Measurements from ENCODE around the gene ELMO1.

Gene ELMO1

DNA sequence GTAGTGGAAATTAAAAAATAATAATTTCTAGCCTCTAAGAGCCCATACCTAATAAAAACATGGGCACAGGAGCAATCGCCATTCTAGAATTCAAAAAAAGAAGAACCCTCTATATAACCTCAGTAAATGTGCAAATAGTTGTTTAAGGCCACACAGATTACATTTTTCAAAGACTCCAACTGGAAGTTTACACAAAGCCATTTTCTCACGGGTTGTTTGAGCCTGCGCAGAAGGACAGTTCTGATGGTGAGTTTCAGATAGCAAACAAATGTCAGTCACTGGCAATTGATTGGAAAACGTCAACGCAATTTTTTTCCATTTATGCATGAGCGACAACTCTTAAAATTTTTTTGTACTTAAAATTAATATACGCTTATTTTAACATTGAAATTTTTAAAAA, 23.0 kb upstream of the ELMO1 start:
- DNase-seq (ENCODE audit: low read depth in 1 of 2, low spot score in 1 of 2): no peak

DNA sequence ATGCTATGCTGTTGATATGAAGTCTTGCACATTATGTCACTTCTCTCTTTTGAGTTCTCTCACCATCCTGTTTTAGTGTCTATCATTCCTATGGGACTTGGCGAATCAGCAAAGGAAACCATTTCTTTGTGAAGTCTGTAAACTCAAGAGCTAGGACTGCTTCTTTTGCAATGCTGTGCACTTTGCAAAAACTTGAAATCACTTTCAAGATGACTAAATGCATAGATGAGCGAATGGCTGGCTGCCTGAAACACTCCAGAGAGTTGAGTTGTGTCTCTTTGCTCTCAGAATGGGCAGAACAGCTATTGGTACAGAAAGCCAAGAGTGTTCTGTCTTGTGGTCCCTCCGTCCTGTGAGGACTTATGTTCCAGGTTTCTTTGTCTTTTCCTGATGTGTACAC, 18.3 kb upstream of the ELMO1 start:
- no peak for DNase-seq (ENCODE audit: low read depth in 1 of 2, low spot score in 1 of 2)

DNA sequence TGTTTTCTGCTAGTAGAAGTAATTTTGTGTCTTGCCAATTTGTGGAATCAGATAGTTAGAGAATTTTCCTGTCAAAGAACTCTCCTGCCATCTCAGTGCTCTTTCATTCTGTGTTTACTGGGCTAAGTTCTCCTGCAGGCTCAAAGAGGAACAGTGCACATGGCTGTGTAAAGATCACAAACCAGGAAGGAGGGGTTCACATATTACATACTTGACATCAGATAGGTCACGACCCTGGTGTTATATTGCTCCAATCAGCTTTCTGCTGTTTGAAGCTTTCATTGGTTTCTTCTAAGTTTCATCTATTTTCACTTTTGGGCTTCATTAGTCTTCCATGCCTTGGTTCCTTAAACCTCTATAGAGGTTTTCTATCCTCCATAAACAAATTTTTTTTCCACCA, 13.5 kb upstream of the ELMO1 start:
- no peak for DNase-seq (ENCODE audit: low read depth in 1 of 2, low spot score in 1 of 2)

DNA sequence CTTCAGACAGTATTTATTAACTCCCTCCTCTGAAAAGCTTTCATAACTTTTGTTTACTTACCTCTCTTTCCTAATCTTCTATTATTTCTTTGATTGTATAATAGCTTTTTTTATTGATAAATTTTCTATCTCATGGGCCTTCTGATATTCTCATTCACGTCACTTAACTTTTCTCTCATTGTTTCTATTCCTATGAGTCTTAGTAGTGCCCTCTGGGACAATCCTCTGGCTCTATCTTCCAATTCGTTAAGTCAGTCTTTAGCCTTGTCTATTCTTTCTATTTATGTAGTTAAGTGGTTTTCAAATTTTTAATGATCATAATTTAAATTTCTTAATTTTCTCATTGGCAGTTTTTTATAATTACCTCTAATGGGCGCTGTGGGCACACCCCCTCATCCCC, 6.4 kb upstream of the ELMO1 start:
- no peak for DNase-seq (ENCODE audit: low read depth in 1 of 2, low spot score in 1 of 2)

DNA sequence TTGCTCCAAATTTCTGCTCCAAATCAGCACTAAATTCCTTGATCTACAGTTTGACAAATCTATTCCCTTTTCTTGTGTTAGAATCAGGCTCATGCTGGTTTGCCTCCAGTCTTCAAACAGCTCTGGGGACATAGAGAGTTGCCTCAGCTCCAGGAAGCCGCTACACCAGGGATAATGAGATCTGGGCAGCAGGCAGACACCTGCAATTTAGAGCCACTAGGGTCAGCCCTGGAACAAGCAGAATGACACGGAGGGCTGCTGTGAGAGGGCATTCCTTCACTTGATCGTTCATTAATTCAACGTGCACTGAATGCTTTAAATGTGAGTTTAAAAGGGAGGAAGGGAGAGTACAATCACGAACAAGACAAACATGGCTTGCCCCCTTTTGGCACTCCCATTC, 3.7 kb upstream of the ELMO1 start:
- no peak for DNase-seq (ENCODE audit: low read depth in 1 of 2, low spot score in 1 of 2)

DNA sequence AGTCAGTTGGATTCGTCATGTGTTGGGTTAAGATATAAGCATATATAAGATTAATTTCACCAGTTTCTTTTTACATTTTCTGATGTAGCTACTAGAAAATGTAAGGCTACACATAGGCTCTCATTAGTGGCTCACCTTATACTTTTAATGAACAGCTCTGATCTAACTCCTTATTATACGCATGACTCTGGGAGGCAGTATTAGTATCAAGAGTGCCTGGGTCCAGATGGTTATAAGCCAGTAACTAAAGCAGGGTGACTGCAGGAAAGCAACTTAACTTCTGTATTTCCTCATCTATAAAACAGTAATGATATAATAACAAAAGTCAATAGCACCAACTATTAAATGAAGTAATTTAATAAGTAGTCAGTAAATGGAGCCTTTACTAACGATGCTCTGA, 1.4 kb upstream of the ELMO1 start:
- no peak for DNase-seq (ENCODE audit: low read depth in 1 of 2, low spot score in 1 of 2)

DNA sequence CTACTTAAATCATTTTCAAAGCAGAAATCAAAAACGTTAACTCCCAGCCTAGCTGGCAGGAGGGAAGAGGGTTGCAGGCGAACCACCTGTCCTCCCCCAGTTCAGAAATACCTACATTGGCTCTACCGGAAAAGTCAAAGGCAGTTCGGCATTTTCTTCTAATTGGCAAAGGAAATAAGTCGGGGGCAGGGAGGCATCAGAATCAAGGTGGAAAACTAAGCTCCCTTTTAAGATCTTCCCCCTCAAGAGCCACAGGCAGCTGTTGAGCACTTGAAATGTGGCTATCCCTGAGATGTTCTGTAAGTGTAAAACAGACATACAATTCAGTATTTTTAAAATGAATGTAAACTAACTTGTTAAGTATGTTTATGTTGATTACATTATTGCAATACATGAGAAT, 957 bp upstream of the ELMO1 start:
- DNase-seq (ENCODE audit: low read depth in 1 of 2, low spot score in 1 of 2): no peak

DNA sequence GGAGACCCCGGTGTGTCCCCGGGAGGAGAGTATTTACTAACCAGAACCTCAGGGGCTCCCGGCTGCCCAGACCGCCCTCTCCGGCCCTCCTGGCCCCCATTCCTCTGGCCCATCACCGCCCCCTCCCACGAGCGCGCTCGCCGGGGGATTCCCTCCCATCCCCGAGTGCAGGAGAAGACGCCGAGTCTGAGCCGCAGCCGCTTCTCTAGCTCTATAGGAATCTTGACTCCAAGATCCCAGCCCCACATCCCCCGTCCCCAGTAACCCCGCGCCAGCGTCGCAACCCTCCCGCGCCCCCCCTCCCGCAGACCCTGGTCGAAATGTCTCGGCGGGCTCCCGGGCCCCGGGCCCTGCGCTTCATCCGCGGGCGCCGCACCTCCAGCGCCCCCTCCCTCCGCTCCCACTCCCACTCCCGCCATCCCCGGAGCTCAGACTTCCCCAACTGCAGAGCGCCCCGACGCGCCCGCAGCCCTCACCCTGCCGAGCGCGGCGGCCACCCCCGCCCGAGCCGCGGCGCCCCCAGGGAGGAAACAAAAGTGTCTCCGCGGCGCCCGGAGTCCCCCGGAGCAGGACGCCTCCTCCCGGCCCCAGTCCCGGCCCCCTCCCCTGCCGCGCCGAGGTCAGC, 541 bp downstream of the ELMO1 start:
- DNase-seq (ENCODE audit: low read depth in 1 of 2, low spot score in 1 of 2): peak in 1 of 2 donors; percentile 29

DNA sequence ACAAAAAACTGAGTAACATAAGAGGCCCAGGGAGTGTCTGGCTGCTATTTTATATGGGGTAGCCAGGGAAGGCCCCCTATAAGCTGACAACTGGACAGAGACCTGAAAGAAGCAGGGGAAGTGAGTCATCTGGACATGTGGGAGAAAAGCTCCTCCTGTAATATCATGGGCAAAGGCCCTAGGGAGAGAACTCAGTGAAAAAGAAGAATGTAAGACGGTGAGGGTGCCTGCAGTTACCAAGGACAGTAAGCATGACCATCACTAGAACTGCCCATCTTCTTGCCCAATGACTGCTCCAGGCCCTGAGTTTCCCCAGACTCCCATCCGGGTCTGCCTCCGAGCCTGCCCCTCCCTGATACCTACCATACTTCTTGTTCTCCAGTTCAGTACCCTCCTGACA, 2.3 kb downstream of the ELMO1 start:
- DNase-seq (ENCODE audit: low read depth in 1 of 2, low spot score in 1 of 2): no peak

DNA sequence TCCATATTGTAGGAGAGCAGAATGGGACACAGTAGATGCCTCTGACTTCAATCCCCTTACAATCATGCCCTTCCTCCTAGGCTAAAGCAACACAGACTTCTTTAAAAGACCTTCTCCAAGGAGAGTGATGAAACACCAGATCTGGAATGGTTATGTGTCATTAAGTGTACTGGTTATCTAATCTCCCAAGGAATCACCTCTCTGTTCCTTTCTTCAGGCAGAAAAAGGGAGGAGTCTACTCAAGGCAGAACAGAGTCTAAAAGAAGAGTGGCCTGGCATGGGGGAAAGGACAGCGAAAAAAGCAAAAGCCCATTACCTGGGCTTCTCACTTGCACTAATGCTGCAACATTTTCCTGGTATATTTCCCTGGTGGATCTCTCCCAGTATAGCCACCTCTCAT, 2.9 kb downstream of the ELMO1 start:
- DNase-seq (ENCODE audit: low read depth in 1 of 2, low spot score in 1 of 2): no peak

DNA sequence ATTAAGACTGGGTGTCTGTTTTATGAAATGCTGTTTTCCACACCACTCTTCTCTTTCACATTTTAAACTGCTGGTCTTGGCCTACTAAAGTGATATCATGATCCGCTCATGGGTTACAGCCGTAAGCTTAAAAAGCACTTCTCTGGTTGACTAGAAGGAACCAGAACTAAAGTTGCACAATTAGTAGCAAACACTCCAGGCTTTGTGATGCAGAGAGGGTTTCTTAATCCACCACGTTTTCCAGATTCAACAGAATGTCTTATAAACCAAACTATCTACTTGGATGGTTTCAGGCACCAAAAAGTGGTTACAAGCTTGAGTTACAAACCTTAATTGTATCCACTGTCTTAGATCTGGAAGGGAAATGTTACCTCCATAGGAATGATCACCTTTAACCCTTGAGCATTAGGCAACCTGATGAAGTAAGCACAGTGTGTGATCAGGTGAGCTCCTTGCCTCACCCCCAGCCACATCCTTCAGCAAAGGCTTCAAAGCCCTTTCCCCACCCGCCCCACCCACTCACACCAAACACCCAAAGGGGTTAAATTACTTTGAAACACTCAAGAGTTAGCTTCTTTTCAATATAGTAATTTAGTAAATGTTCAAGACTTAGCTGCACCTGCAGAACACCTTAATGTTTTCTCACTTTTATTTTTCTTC, 3.5 kb downstream of the ELMO1 start:
- no peak for DNase-seq (ENCODE audit: low read depth in 1 of 2, low spot score in 1 of 2)

DNA sequence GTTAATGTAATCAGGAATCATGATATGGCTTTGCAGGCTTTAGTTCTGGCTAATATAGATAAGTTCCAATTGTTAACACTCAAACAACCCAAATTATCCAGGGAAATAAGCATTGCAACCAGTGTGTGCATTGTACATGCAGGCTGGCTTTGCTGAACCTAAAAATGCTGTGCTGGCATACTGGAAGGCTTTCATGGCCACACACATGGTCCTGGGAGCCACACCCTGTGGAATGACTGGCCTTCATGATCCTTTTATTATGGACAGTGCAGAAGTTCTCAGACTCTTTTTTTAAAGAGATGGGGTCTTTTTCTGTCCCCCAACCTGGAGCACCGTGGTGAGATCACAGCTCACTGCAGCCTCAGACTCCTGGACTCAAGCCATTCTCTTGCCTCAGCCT, 5.0 kb downstream of the ELMO1 start:
- DNase-seq (ENCODE audit: low read depth in 1 of 2, low spot score in 1 of 2): no peak

DNA sequence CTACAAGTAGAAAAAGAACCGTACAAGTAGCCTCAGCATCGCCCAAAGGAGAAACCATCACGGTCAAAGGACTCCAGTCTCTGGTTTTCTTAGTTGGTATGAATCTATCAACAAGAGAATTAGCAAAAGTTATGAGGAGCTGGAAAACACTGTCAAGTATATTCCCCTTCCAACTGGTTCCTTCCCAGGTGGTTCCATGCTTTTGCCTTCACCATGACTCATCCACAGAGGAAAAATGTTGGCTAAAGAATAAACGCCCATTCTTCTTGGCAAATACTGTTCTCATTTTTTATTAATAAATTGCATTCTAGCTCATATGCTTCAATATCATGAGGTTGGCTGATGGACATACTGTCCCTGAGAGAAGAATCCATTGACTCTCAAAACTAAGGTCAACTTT, 6.4 kb downstream of the ELMO1 start:
- DNase-seq (ENCODE audit: low read depth in 1 of 2, low spot score in 1 of 2): no peak

DNA sequence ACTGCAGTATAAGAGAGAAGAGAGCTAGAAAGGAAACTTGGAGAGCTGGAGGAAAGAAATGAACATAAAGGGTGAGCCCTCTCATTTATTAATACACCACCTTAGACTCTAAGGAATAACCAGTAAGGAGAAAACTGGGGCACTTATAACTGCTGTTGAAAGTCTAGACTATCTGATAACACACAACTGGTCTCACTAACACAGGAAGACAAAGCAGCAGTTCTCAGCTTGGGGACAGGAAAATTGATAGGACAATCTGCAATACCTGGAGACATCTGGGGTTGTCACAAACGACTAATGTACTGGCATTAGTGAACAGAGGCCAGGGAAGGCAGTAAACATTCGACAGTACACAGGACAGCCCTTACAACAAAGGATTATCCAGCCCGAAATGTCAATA, 6.8 kb downstream of the ELMO1 start:
- DNase-seq (ENCODE audit: low read depth in 1 of 2, low spot score in 1 of 2): no peak

DNA sequence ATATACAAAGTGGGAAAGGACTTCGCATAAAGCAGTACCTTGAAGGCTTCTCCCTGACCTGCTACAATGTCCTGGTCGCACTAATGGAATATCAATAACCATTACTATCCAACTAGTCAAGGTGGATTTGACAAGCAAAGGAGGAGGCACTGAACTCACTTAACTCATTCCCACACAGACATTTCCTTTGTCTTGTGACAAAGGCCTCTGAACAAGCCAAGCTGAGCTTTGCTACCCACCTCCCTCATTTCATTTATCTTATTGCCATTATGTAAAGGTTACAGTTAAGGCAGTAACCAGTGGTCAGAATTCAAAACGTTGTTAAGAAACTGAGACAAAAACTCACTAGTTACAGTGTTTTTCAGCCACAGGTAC, 7.3 kb downstream of the ELMO1 start:
- no peak for DNase-seq (ENCODE audit: low read depth in 1 of 2, low spot score in 1 of 2)

DNA sequence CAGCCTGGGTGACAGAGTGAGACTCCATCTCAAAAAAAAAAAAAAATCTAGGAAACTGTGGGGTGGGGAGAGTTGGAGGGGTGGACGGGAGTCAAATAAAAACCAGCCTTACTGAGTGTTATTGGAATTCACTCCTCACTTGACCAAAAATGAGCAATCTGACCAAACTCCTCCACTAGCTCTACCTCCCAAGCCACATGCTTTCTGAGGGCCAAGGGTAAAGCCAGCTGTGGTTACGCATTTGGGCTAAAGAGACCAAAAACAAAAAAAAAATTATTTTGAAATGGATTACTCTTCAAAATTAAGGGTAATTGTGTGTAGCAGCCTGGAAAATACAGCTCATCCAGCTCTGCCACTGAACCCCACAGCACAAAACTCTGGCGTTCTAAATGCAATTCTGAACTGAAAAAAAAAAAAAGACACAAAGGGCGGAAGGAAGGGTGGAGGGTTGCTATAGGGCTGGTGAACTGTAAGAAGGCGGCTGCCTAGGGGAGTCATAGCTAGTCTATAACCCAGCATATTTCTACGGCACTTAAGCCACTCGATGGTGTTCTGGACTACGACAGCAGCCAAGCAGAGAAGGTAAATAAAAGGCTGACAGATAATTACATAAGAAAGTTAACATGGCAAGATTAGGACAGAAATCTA, 7.8 kb downstream of the ELMO1 start:
- DNase-seq (ENCODE audit: low read depth in 1 of 2, low spot score in 1 of 2): no peak

DNA sequence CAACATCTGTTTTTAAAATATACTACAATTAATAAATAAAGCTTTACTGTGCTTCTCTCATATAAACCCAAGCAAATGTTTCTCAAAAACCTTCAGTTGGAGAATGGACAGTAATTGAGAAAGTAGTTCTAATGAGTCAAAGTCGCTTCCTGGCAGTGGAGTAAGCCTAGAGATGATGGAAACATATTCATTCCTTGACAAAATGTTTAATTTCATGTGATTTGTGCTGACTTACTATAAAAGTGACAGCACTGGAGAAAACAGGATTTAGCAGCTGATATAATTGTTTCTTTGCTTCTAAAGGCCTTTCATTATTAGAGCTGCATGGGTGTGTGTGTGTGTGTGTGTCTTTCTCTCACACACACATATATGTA, 9.0 kb downstream of the ELMO1 start:
- no peak for DNase-seq (ENCODE audit: low read depth in 1 of 2, low spot score in 1 of 2)

DNA sequence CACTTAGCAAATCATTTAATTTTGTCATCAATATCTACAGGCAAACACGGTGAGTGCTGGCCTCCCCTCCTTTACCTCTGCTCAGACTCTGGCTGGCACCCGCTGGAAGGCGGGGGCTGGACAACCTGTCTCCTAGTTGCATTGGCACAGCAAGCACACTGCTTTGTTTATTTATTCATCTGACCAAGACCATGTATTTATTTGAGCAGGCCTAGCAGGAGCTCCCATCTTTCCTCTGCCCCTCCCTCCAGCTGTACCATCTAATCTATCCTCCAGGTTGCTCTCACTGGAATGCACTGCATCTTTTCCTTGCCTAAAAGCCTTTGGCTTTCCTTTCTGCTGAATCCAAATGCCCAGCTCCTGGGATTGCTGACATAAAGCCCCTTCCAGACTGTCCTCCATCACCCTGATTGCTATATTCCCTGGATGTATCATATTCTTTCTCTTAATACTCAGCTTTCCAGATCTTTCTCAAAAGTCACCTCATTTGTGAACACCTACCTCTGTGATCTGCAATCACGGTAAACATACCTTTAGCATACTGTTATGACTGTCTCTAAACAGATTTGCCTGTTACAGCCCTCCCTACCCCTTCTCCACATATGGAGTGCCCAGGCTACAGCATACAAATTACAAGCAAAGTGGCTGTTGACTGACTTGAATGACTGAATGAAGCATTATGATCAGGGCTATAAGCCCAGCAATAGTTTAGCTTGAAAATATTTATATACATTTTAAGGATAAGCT, 9.6 kb downstream of the ELMO1 start:
- DNase-seq (ENCODE audit: low read depth in 1 of 2, low spot score in 1 of 2): no peak

DNA sequence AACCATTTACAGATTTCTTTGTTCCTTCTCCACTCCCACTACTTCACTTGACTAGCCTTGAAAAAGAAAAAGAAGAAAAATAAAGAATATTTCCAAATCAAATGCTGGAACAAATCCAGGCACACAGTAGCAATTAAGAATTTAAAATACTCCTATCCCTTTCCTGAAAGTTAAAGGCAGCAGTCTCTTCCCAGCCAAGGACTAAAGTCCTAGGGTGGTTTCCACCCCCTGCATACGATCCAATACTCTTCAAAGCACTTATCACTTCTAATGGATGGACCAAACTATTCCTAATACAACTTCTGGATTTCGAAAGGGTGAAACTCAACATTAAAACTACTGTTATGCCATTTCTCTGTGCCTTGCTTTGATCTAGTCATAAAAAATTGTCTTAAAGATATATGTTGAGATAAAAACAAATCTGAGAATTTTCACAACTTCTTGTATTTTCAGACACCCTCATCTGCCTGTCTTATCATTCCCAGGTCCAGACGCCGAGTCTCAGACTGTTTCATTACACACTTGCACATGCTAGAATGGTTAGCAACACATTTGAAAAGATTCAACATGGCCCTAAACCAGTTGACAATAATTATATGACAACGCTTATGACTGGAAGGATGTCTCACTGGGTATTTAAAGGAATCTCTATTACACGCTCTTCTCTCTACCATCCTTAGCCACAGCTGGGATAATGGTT, 13.4 kb downstream of the ELMO1 start:
- no peak for DNase-seq (ENCODE audit: low read depth in 1 of 2, low spot score in 1 of 2)

DNA sequence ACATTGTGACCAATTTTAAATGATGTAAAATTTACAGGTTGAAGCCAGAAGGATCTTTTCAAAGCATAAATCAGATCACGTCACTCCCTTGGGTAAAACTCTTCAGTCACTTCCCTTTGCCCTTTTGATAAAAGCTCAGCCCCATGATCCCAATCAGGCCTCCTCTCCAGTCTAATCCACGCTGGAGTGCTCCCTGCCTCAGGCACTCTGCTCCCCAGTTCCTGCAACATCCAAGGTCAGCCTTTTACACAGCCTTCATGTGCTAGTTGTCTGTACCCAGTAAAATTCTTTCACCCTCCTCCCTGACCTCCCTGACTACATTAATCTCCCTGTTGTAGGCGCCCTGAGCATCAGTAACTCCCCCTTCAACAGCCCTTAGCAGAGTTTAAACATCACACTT, 14.1 kb downstream of the ELMO1 start:
- no peak for DNase-seq (ENCODE audit: low read depth in 1 of 2, low spot score in 1 of 2)

DNA sequence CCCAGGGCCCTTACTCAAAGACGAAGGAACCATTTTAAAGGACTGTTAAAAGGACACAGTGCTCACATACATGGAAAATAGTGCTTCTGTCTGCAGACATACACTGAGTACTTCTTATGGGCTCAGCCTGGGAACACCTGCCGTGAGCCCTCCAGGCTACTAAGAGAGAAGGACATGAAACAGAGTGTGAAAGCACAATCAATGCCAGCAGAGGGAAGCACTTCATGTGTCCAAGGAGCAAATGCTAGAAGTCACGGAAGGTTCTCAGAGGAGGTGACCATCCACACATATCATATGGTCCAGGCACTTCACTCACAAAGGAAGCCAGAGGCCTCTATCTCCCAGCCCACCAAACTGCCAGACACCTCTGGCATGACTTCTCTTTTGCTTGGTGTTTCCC, 15.5 kb downstream of the ELMO1 start:
- DNase-seq (ENCODE audit: low read depth in 1 of 2, low spot score in 1 of 2): no peak

Measured in stimulated activated CD4-positive, alpha-beta T cell treated with anti-CD3 and anti-CD28 coated beads, Interleukin-15, amount 100 ng/mL, for 1 hour (primary cell).